Natural killer cell (primary cell): Measurements from ENCODE around the gene OBSCN. TPM values are rescaled to one million over a fixed set of nuclear protein-coding genes. Genes with fewer than 3 reads are reported as not detected.
A peak's percentile ranks its signal among the peaks of the same experiment; 100 is the strongest.
"Not testable (repeated sequence)": the region's sequence is repeated elsewhere in the genome, so short reads cannot be mapped to it uniquely, and the experiment has no call there.

Source experiments
- ATAC-seq, 3 donors: fragments of 150-1000 bp in 2 of 3; fragments of 200-7000 bp in 1 of 3; cut with Tn5 transposase; 1 replicate in 1 of 3; 2 replicates in 2 of 3; pipeline ENCODE4 v1.10.0; 2021; ENCODE audit warnings: mild to moderate bottlenecking in 2 of 3, moderate library complexity in 2 of 3
- DNase-seq, 2 donors: peaks; one replicate each; pipeline versions ENCODE4 v3.0.0 to v3.0.0-alpha.2; 2013 to 2021; ENCODE audit warnings: mixed read lengths in 1 of 2
- H3K27ac ChIP-seq: one replicate; pipeline ENCODE4 v1.5.1; 2013; ENCODE audit warnings: mild to moderate bottlenecking, low read length
- H3K27me3 ChIP-seq: one replicate; pipeline ENCODE4 v1.6.1; 2013; ENCODE audit warnings: low read length; ENCODE audit not compliant: control insufficient read depth, insufficient read depth
- H3K36me3 ChIP-seq: one replicate; pipeline ENCODE4 v1.6.1; 2013; ENCODE audit warnings: low read length; ENCODE audit not compliant: control insufficient read depth, insufficient read depth
- H3K4me1 ChIP-seq: one replicate; pipeline ENCODE4 v1.6.1; 2013; ENCODE audit warnings: low read length; ENCODE audit not compliant: control insufficient read depth, insufficient read depth
- H3K4me3 ChIP-seq: one replicate; pipeline ENCODE4 v1.5.1; 2013; ENCODE audit warnings: low read length
- H3K9me3 ChIP-seq: one replicate; pipeline ENCODE4 v1.6.1; 2013; ENCODE audit warnings: low read length; ENCODE audit not compliant: control insufficient read depth, insufficient read depth
- H3K27ac Mint-ChIP-seq, 2 donors: one replicate each; pipeline ENCODE4 v1.8.0; 2022; ENCODE audit warnings: mild to moderate bottlenecking in 2 of 2, mixed read lengths in 2 of 2, moderate library complexity in 1 of 2
- H3K27me3 Mint-ChIP-seq, 2 donors: one replicate each; pipeline ENCODE4 v1.8.0; 2022; ENCODE audit warnings: low read depth in 2 of 2, mixed read lengths in 2 of 2
- H3K36me3 Mint-ChIP-seq: one replicate; pipeline ENCODE4 v1.8.0; 2022; ENCODE audit warnings: mixed read lengths
- H3K4me1 Mint-ChIP-seq, 2 donors: one replicate each; pipeline ENCODE4 v1.8.0; 2022; ENCODE audit warnings: mixed read lengths in 2 of 2
- H3K4me3 Mint-ChIP-seq: one replicate; pipeline ENCODE4 v1.8.0; 2022; ENCODE audit warnings: mild to moderate bottlenecking, moderate library complexity, mixed read lengths
- H3K9me3 Mint-ChIP-seq, 2 donors: one replicate each; pipeline ENCODE4 v1.8.0; 2022; ENCODE audit warnings: mixed read lengths in 2 of 2
- CTCF ChIP-seq: fragments of 200-600 bp; IDR thresholded peaks from one replicate; pipeline ENCODE4 v1.8.0; 2022; ENCODE audit warnings: antibody characterized with exemption
- WGBS: methylation state at CpG from one replicate; pipeline ENCODE4 v1.1.7; 2013; ENCODE audit warnings: missing lambda C conversion rate; ENCODE audit not compliant: insufficient coverage; 5-methylcytosine and 5-hydroxymethylcytosine counted together
- intact Hi-C: fragments of 100-400 bp; cut with micrococcal nuclease; formaldehyde crosslinking; loops from one replicate; pipeline ENCODE4 v1.14.2; 2022
- total RNA-seq, 4 donors: library from RNA; stranded (reverse); fragments of 120-200 nt in 1 of 4; gene quantifications; one replicate each; pipeline versions ENCODE4 v1.2.3 to v1.2.4, GENCODE V29; 2013 to 2022

The OBSCN gene
- total RNA-seq, 3 donors from 2014 or later (not counting 1 experiment from before 2014, with no cell fraction given), result 9.6 to 30.0 (median 14.3) TPM

- Mint-ChIP-seq H3K27me3 (no peaks in the 10 kb centered on the region), H3K27ac (peak overlapping the region in 1 of 2 donors; percentile 53), H3K9me3 (no peaks in the 10 kb centered on the region), H3K4me3 (no peak overlapping the region), H3K36me3 (no peaks in the 10 kb centered on the region), H3K4me1 (peaks cover 22 to 32% of the 10 kb centered on the region in 2 donors)
- Histone ChIP-seq H3K4me1 (peaks cover 8% of the 10 kb centered on the region), H3K27ac (no peak overlapping the region), H3K9me3 (peaks cover 2% of the 10 kb centered on the region), H3K4me3 (no peak overlapping the region), H3K27me3 (no peaks in the 10 kb centered on the region), H3K36me3 (peaks cover 2% of the 10 kb centered on the region)
- ATAC-seq (no peak), DNase-seq (no peak)
- no peak for TF ChIP-seq CTCF
- intact Hi-C loops, result no loop called here
- 85% methylated on average over 10 of the region's 10 CpGs for WGBS
These were observed 36.5 kb upstream of the OBSCN start for GRCh38 chr1:228171221-228171891.

GRCh38 chr1:228172591-228173527 lies 35.0 kb upstream of the OBSCN start:
- Mint-ChIP-seq H3K4me3 (no peak overlapping the region), H3K36me3 (no peaks in the 10 kb centered on the region), H3K9me3 (no peaks in the 10 kb centered on the region), H3K4me1 (peaks cover 17 to 27% of the 10 kb centered on the region in 2 donors), H3K27me3 (no peaks in the 10 kb centered on the region), H3K27ac (peak overlapping the region; percentile 48 to 53)
- Histone ChIP-seq H3K27me3 (no peaks in the 10 kb centered on the region), H3K27ac (no peak overlapping the region), H3K4me3 (no peak overlapping the region), H3K4me1 (peaks cover 2% of the 10 kb centered on the region), H3K9me3 (peaks cover 2% of the 10 kb centered on the region), H3K36me3 (peaks cover 2% of the 10 kb centered on the region)
- ATAC-seq (no peak), DNase-seq (no peak)
- intact Hi-C loops, result no loop called here
- WGBS, result 82% methylated on average over 19 of the region's 21 CpGs
- no peak for TF ChIP-seq CTCF

GRCh38 chr1:228173528-228174481 lies 34.0 kb upstream of the OBSCN start:
- peaks cover 11% of the 10 kb centered on the region for H3K4me1 ChIP-seq
- peak overlapping the region; percentile 51 for H3K27ac ChIP-seq
- H3K9me3 ChIP-seq, intact Hi-C loops, H3K36me3 ChIP-seq, H3K4me3 Mint-ChIP-seq, H3K9me3 Mint-ChIP-seq, H3K27me3 Mint-ChIP-seq, H3K36me3 Mint-ChIP-seq, H3K4me3 ChIP-seq, H3K27me3 ChIP-seq: not testable (repeated sequence)
- H3K4me1 Mint-ChIP-seq, result peaks cover 20 to 32% of the 10 kb centered on the region in 2 donors
- H3K27ac Mint-ChIP-seq, result peak overlapping the region in 1 of 2 donors; percentile 44
- peak in 2 of 3 donors; percentile 38 to 61 for ATAC-seq
- WGBS, result 83% methylated on average over 31 of the region's 69 CpGs
- DNase-seq, result peak; percentile 49 to 64
